ENCODE data around the gene GTF2IRD1. TPM values are rescaled to one million over a fixed set of nuclear protein-coding genes. Genes with fewer than 3 reads are reported as not detected.

GTF2IRD1 gene
- total and polyA plus RNA-seq, 2 experiments from 2014 or later, result 34.9 to 39.6 TPM

Small RNAs within 50 kb of the gene (small RNA-seq; reads per million reads assigned to genes)
- gene RNA5SP233, result not detected

Other genes with a start within 250 kb of the GTF2IRD1 start
- 0.43 and 0.72 TPM in 2 replicates for gene LAT2, start 243.9 kb upstream of the GTF2IRD1 start, total RNA-seq
- gene LAT2, start 243.9 kb upstream of the GTF2IRD1 start, polyA plus RNA-seq, result 0.66 and 1.2 TPM in 2 replicates
- 14.6 and 16.8 TPM in 2 replicates for gene RFC2, start 199.5 kb upstream of the GTF2IRD1 start, total RNA-seq
- 21.8 and 25.4 TPM in 2 replicates for gene RFC2, start 199.5 kb upstream of the GTF2IRD1 start, polyA plus RNA-seq
- 28.1 and 28.5 TPM in 2 replicates for gene CLIP2, start 164.5 kb upstream of the GTF2IRD1 start, total RNA-seq
- 16.8 and 17.9 TPM in 2 replicates for gene CLIP2, start 164.5 kb upstream of the GTF2IRD1 start, polyA plus RNA-seq
- gene GTF2I, start 203.8 kb downstream of the GTF2IRD1 start, total RNA-seq, result 193 and 260 TPM in 2 replicates
- 167 and 182 TPM in 2 replicates for gene GTF2I, start 203.8 kb downstream of the GTF2IRD1 start, polyA plus RNA-seq

Measured in hepatocyte (in vitro differentiated cells).